GM12873 (cell line): ENCODE results near the gene SLC25A48.

Experiments
- CTCF ChIP-seq: IDR thresholded peaks from 2 replicates; pipeline ENCODE4 v1.5.1; 2012; ENCODE audit warnings: low read depth, mild to moderate bottlenecking, moderate library complexity, low read length, control low read depth; ENCODE audit not compliant: insufficient read depth; ENCODE audit errors: missing control alignments

The SLC25A48 gene

DNA sequence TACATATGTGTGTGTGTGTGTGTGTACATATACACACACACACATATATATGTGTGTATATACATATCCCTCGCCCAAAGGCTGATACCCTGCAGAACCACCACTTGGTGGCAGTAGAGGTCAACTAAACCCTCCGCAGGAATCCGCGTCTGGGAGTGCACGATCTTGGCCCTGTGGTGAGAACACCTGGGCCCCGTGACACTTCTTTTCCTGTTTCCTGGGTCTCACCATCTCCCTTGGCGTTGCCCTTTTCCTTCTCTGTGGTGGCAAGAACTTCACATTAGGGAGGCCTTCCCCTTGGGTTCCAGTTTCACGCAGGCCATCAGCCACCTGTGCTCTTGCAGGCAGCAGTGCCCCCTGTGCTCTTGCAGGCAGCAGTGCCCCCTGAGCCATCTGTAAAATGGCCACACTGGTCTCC, 53.0 kb downstream of the SLC25A48 start:
- peak; percentile 85 for TF ChIP-seq CTCF

DNA sequence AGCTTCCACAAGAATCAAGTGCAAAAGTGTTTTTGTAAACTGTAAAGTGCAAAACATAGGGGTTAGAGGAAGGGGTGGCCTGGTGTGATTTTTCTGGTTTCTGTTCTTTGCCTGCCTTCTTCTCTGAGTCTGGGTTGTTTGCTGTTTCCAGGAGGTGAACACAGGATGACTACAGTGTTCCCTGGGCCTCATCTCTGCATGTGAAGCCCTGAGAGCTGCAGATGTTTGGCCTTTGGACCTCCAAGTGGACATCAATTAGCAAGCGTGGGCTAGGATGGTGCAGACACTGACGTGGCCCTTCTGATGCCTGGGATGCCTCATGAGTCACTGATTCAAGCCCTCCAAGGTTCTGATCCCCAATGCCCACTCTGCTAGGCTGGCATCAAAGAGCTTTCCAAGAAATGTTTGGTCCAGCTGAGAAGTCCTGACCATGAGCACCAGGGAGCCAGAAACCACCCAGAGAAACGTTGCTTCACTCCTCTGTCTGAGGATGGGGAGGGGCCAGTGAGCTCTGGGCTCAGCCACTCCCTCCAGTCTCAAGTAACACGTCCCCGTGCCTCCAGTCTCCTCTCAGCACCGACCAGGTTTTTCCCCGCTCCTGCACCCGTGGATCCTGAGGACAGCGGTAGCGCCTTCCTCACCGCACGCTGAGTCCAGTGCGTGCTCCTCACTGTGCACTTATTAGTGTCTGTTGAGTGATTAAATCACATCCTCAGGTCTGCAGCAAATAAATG, 53.6 kb downstream of the SLC25A48 start:
- no peak for TF ChIP-seq CTCF

GRCh38 chr5:135890296-135890695, 55.8 kb downstream of the SLC25A48 start:
- no peak for TF ChIP-seq CTCF

DNA sequence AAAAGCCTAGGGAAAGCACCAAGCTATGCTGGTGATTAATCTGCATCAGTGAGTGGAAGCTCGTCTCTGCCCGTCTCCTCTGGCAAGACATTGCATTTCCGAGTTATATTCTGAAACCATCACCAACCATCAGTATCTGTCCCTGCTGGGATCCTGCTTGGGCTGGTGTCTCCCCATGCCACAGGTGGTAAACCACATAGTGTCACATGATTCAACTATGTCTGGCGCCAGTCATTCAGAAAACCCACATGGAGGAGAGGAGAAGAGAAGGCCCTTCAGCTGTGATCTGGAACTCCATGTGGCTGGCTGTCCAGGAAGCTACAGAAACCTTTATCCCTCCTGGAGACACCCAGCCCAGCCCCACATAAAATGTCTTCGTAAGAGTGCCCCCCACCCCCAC, 56.4 kb downstream of the SLC25A48 start:
- TF ChIP-seq CTCF: no peak

- TF ChIP-seq CTCF: no peak
Observed at GRCh38 chr5:135891268-135891667, 56.8 kb downstream of the SLC25A48 start.

DNA sequence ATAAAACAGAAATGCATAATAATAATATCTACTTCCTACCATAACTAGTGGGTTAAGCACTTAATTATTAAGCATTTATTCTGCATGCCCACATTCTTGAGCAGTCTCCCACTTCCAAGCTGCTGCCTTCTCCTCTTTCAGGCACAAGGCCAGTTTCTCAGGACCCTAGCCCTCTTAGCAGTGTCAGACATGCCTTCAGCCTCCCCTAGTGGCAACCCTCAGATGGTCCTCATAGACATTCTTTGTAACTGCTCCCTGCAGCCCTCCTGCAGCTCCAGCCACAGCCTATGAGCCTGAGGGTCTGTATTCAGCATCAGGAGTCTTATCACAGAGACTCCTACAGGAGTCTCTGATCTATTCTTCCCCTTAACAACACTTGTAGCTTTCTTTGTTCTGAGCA, 57.3 kb downstream of the SLC25A48 start:
- TF ChIP-seq CTCF: peak; percentile 13

GRCh38 chr5:135894276-135894675, 59.8 kb downstream of the SLC25A48 start:
- no peak for TF ChIP-seq CTCF

- TF ChIP-seq CTCF: no peak
Observed at GRCh38 chr5:135894789-135895188, 60.3 kb downstream of the SLC25A48 start.
